ENCODE results near the gene HSD17B11.
"Not testable (repeated sequence)": the region's sequence is repeated elsewhere in the genome, so short reads cannot be mapped to it uniquely, and the experiment has no call there.

DNA sequence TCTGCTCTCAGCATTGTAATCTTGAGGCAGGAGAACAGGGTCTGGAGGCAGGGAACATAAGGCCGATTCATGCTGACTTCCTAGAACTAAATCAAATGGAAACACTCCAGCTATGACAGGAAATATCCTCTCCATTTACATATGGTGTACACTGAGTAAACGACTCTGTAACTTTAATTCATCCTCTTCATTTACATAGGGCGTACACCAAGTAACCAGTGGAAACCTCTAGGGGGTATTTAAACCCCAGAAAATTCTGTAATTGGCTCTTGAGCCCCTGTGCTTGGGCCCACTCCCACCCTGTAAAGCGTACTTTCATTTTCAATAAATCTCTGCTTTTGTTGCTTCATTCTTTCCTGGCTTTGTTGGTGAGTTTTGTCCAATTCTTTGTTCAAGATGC is 76.0 kb downstream of the HSD17B11 start:
- TF ChIP-seq, protein P1, sequence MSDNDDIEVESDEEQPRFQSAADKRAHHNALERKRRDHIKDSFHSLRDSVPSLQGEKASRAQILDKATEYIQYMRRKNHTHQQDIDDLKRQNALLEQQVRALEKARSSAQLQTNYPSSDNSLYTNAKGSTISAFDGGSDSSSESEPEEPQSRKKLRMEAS (IDR thresholded peaks at IDR 0.05): not testable (repeated sequence)
- TF ChIP-seq ZNF274 (IDR thresholded peaks at IDR 0.05; ENCODE audit: low read depth, low read length); JUND (IDR thresholded peaks at IDR 0.05); EZH2 (IDR thresholded peaks at IDR 0.05); POLR2A (IDR thresholded peaks at IDR 0.05; ENCODE audit: borderline replicate concordance, extremely low read depth, insufficient read depth, insufficient read length); SRF (IDR thresholded peaks at IDR 0.05; ENCODE audit: low read depth): not testable (repeated sequence)
- TF ChIP-seq, protein P2, sequence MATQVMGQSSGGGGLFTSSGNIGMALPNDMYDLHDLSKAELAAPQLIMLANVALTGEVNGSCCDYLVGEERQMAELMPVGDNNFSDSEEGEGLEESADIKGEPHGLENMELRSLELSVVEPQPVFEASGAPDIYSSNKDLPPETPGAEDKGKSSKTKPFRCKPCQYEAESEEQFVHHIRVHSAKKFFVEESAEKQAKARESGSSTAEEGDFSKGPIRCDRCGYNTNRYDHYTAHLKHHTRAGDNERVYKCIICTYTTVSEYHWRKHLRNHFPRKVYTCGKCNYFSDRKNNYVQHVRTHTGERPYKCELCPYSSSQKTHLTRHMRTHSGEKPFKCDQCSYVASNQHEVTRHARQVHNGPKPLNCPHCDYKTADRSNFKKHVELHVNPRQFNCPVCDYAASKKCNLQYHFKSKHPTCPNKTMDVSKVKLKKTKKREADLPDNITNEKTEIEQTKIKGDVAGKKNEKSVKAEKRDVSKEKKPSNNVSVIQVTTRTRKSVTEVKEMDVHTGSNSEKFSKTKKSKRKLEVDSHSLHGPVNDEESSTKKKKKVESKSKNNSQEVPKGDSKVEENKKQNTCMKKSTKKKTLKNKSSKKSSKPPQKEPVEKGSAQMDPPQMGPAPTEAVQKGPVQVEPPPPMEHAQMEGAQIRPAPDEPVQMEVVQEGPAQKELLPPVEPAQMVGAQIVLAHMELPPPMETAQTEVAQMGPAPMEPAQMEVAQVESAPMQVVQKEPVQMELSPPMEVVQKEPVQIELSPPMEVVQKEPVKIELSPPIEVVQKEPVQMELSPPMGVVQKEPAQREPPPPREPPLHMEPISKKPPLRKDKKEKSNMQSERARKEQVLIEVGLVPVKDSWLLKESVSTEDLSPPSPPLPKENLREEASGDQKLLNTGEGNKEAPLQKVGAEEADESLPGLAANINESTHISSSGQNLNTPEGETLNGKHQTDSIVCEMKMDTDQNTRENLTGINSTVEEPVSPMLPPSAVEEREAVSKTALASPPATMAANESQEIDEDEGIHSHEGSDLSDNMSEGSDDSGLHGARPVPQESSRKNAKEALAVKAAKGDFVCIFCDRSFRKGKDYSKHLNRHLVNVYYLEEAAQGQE (IDR thresholded peaks at IDR 0.05; ENCODE audit: low read depth): not testable (repeated sequence)
- TF ChIP-seq, protein P3, sequence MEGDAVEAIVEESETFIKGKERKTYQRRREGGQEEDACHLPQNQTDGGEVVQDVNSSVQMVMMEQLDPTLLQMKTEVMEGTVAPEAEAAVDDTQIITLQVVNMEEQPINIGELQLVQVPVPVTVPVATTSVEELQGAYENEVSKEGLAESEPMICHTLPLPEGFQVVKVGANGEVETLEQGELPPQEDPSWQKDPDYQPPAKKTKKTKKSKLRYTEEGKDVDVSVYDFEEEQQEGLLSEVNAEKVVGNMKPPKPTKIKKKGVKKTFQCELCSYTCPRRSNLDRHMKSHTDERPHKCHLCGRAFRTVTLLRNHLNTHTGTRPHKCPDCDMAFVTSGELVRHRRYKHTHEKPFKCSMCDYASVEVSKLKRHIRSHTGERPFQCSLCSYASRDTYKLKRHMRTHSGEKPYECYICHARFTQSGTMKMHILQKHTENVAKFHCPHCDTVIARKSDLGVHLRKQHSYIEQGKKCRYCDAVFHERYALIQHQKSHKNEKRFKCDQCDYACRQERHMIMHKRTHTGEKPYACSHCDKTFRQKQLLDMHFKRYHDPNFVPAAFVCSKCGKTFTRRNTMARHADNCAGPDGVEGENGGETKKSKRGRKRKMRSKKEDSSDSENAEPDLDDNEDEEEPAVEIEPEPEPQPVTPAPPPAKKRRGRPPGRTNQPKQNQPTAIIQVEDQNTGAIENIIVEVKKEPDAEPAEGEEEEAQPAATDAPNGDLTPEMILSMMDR (IDR thresholded peaks at IDR 0.05 in 2 of 3, conservative IDR thresholded peaks at IDR 0.05 in 1 of 3; ENCODE audit: borderline replicate concordance in 1 of 3, insufficient read depth in 1 of 3, low read depth in 2 of 3, low read length in 2 of 3): not testable (repeated sequence)
